Stimulated activated CD8-positive, alpha-beta memory T cell treated with anti-CD3 and anti-CD28 coated beads, Interleukin-12 subunit alpha, Interleukin-12 subunit beta, amount 100 ng/mL, for 24 hours (primary cell): Measurements from ENCODE around the gene GALNT9.

Experiments used
- DNase-seq: peaks from one replicate; pipeline ENCODE4 v3.0.0-alpha.2; 2020; ENCODE audit errors: extremely low read depth

Gene GALNT9

DNA sequence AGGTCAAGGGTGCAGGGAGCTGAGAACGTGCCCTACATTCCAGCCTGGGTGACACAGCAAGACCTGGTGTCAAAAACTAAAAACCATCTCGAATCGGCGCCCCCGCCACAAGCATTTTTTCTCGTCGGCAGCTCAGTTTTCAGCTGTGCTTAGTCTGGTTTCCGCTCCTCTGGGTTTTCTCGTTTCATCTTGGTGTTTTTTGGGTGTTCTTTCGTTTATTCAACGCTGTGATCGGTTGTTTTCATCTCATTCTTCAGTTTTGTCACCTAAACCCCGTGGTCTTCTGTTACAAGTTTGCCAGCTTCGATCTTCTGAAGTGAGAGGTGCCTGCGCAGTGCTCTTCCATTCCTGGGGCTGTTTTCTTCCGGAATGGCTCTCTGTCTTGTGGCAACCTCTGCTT is 143.7 kb downstream of the GALNT9 start:
- no peak for DNase-seq

GRCh38 chr12:132182711-132183365 is 146.6 kb downstream of the GALNT9 start:
- no peak for DNase-seq

DNA sequence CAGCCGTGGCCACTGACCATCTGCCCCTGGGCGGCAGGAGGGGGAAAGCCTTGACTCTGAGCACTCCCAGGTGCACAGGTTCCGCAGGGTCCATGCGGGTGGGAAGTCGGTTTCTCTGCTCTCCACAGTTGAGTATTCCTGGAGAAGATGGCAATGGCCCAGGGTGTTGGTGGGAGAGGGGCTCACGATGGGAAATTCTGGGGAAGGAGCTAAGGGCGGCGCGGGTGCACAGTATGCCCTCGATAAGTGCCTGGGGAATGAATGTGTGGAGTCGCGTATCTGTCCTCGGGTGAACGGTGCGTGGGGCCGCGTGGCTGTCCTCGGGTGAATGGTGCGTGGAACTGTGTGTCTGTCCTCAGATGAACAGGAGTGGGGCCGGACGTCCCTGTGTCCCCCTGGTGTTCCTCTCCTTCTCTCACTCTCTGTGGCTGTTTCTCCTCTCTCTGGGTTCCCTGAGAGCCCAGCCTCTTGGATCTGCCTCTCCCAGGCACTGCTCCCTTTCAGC is 147.1 kb downstream of the GALNT9 start:
- no peak for DNase-seq

DNA sequence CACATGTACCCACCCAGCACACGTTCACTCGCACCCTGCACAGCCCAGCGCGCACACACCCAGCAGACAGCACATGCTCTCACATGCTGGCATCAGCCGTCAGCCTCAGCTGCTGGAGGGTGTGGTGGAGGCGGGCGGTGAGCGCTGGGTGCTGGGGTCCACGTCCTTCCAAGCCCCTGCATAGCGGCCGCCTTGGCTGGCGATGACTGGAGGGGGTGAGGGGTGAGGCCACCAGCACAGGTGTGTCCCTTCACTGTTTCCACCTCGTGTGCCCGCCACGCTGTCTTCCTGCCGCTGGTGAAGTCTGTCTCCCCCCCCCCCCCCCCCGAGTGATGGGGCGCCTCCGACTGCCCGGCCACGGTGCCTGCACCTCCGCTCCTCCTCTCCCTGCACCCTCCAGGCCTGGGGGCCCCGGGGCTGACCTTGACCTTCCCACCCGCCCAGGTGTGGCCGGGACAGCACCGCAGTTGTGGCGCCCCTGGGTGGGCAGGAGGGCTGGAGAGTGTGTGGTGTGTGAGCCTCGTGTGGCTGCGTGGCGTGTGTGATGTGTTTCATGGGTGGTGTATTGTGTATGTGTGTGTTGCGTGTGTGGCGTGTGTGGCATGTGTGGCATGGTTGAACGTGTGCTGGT is 147.7 kb downstream of the GALNT9 start:
- DNase-seq, result no peak

GRCh38 chr12:132180648-132181546 is 148.5 kb downstream of the GALNT9 start:
- no peak for DNase-seq

DNA sequence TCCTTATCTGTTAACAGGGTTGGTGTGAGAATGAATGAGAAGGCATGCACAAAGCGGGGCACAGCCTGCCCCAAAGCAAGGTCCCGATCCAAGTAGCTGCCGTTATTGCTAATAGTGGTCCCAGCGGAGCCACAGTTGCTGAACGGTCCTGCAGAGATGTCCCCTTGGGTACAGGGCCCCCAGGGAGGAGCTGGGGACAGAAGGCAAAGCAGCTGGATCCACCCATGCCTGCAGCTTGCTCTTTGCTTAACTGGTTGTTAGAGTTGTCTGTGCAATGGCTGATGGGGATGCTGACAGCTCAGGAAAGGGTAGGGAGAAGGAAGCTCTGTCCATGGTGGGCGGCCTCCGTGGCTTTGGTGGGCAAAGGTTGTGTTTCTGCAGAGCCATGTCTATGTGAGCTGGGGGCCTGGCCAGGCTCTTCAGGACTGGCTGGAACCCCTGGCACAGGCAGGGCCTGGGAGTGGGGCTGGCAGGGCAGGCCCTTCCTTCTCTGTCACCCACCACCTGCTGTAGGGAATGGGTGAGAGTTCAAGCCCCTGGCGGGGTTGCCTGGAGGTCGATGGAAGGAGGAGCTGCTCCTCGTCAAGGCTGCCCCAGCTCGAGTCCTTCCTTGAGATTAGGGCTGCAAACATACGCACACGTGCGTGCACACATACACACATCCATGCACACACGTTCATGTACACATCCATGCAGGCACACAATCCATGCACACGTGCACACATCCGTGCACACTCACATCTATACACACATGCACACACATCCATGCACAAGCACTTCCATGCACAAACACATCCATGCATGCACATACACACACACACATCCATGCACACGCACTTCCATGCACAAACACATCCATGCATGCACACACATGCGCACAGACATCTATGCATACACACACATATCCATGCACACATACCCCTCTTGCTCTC is 149.7 kb downstream of the GALNT9 start:
- no peak for DNase-seq

- DNase-seq, result no peak
Observed at GRCh38 chr12:132178801-132179401, 150.5 kb downstream of the GALNT9 start.

GRCh38 chr12:132178316-132178715 is 151.1 kb downstream of the GALNT9 start:
- no peak for DNase-seq

GRCh38 chr12:132176920-132177551 is 152.4 kb downstream of the GALNT9 start:
- DNase-seq, result no peak

GRCh38 chr12:132176385-132176919 is 152.9 kb downstream of the GALNT9 start:
- no peak for DNase-seq

- no peak for DNase-seq
Observed at GRCh38 chr12:132175496-132176384, 153.6 kb downstream of the GALNT9 start.

DNA sequence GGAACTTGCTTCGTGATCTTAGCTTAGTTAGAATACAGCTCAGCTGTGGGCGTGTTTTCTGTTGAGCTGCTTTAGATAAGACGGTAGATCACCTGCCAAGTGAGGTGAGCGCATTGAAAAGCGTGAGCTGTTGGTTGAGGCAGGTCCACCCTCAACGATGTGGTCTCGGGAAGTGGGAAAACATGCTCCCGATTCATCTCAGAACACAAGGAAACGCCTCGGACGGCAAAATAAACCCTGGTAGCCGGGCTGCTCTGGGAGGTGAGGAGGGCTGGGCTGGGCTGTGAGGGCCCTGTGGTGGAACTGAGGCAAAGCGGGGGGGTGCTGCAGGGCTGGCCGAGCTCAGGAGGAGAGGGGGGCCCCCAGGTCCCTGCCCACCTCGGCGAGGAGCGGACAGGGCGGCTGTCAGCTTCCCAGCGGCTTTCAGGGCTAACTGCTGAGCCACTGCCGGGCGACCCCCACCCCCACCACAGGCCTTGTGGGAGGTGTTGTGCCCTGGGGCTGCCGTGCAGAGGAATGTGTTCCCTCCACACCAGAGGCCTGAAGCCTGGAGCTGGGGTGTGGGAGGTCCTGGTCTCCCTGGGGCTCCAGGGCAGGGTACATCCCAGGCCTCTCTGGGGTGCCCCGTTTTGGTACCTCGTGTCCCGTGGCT is 154.4 kb downstream of the GALNT9 start:
- DNase-seq, result no peak

DNA sequence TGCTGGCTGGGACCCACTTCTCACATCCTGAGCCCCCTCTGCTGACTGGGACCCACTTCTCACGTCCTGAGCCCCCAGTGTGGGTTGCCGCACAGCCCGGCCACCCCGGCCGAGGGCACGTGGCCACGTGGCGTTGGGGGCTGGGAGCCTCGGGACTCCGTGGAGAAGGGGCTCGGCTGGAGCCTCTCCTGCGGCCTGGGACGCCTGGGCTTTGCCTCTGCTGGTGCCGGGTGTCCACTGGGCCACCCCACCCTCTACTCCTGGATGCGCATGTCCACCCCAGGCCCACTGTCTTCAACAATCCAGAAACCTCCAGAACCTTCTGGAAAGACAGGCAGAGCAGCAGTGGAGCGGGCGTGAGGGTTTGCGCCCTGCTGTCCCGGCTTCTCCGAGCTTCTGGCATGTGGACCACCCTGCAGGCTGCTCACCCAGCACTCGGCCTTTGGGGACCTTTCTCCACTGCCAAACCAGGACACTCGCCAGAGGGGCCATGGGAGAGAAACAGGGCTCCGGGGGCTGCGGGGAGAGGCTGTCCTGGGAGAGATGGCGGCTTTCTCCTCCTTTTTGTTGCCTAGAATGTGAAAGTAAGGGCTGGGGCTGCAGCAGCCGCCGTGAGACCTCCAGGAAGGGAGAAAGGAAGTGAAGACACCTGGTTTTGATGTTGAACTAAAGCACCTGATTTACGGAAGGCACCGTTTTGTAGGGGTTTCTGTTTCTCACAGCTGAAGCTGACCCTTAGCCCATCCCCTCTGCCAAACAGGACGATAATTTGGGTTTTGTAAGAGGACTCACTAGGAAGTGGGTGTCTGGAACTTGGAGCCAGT is 155.2 kb downstream of the GALNT9 start:
- DNase-seq, result no peak

DNA sequence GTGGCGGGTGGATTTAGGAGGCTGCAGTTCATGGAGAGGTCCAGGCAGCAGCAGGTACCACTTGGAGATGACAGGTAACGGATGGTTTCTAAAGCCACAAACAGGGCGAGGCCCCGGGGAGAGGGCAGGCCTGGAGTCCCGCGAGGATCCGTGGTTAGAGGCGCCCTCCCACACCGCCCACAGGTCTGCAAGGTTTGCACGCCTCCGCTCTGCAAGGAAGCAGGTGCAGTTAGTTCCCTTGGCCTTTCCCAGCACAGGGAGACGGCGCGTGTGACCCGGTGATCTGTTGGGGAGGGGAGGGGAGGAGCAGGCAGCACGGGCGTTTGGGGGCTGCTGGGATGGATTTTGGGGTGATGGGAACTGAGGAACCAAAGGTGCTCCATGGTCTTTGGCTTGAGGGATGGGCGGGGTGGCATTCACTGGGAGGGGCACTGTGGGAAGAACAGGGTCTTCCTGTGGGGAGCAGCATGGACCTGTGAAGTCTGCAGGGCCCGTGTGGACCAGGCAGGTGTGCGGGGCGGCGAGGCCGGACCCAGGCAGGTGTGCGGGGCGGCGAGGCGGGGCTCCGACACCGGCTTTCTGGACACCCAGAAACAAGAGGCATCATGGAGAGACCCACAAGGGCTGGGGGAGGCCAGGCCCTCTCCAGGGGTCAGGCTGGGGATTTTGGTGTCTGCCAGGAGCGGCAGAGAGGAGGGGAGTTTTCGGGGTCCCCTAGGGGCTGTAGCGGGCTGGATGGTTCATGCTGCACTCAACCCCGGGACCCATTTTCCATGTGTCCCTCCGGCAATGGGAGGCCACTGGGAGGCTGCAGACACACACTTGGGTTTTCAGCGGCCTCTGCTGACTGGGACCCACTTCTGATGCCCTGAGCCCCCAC is 156.0 kb downstream of the GALNT9 start:
- no peak for DNase-seq

DNA sequence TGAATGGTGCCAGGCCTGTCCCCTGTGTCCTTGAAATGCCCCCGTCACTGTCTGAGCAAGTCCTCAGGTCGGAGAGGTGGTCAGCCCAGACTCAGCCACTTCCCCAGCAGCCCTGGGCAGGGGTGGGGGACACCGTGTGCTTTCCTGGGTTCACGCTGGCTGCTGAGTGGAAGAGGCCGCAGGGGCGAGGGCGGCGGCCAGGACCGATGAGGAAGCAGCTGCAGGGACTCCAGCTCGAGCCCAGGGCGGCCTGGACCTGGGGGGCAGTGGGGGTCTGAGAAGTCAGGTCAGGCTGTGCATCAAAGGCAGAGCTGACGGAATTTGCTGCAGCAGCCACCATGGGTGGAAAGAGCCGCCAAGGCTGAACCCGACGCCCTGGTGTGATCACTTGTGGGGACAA is 156.8 kb downstream of the GALNT9 start:
- DNase-seq, result no peak

GRCh38 chr12:132171968-132172521 is 157.3 kb downstream of the GALNT9 start:
- DNase-seq, result no peak
